Activated CD8-positive, alpha-beta T cell treated with anti-CD3 and anti-CD28 coated beads, Interleukin-2, amount 10 ng/mL, durations not matched to agents 7 days and 5 days (primary cell): ENCODE data around the gene UNC79. TPM values are rescaled to one million over a fixed set of nuclear protein-coding genes. Genes with fewer than 3 reads are reported as not detected.
"Not testable (repeated sequence)": the region's sequence is repeated elsewhere in the genome, so short reads cannot be mapped to it uniquely, and the experiment has no call there.

Experiments used
- ATAC-seq: fragments of 150-1000 bp; cut with Tn5 transposase; one replicate; pipeline ENCODE4 v1.10.0; 2021; ENCODE audit warnings: moderate library complexity
- CTCF ChIA-PET: fragments of 350-600 bp; sonication (Branson Sonifier 250); formaldehyde crosslinking; loops from one replicate; lab custom pipeline; 2021; ENCODE audit warnings: antibody characterized with exemption; lab: Charles Lee
- POLR2A ChIA-PET: fragments of 350-600 bp; sonication (Branson Sonifier 250); formaldehyde crosslinking; loops from one replicate; lab custom pipeline; 2021; ENCODE audit warnings: antibody characterized with exemption; lab: Charles Lee
- DNase-seq: peaks from one replicate; pipeline ENCODE4 v3.0.0-alpha.2; 2020
- H3K27ac Mint-ChIP-seq: one replicate; pipeline ENCODE4 v1.8.0; 2021; ENCODE audit warnings: mild to moderate bottlenecking, mixed read lengths
- H3K27me3 Mint-ChIP-seq: one replicate; pipeline ENCODE4 v1.8.0; 2021; ENCODE audit warnings: low read depth, mixed read lengths
- H3K36me3 Mint-ChIP-seq: one replicate; pipeline ENCODE4 v1.8.0; 2021; ENCODE audit warnings: low read depth, mixed read lengths
- H3K4me1 Mint-ChIP-seq: one replicate; pipeline ENCODE4 v1.8.0; 2021; ENCODE audit warnings: low read depth, mixed read lengths
- H3K4me3 Mint-ChIP-seq: one replicate; pipeline ENCODE4 v1.8.0; 2021; ENCODE audit warnings: mild to moderate bottlenecking, mixed read lengths
- H3K9me3 Mint-ChIP-seq: one replicate; pipeline ENCODE4 v1.8.0; 2022; ENCODE audit warnings: mixed read lengths; ENCODE audit not compliant: insufficient read depth
- total RNA-seq, 2 experiments: library from RNA; stranded (reverse); gene quantifications; one replicate each; pipeline ENCODE4 v1.2.3, GENCODE V29; 2021

Gene UNC79
- not detected for total RNA-seq

GRCh38 chr14:93430315-93431035 is at the start of gene UNC79:
Gene UNC79, plus strand, starts transcription at chr14:93430939. Its CDS starts 91 bp downstream, at chr14:93431030.
- DNase-seq = no peak
- ChIA-PET POLR2A (no interaction called here), CTCF (no interaction called here)
- Mint-ChIP-seq H3K4me1 (no peaks in the 10 kb centered on the region), H3K27ac (no peak within 1 kb of the TSS), H3K9me3 (peaks cover 9% of the 10 kb centered on the region), H3K36me3 (peaks cover 2% of the 10 kb centered on the region), H3K4me3 (no peak within 1 kb of the TSS), H3K27me3 (peaks cover 24% of the 10 kb centered on the region)
- ATAC-seq = no peak

- DNase-seq (no peak), ATAC-seq (no peak)
- CTCF ChIA-PET = no interaction called here
- Mint-ChIP-seq H3K27me3 (peaks cover 53% of the 10 kb centered on the region), H3K4me1 (no peaks in the 10 kb centered on the region), H3K9me3 (no peaks in the 10 kb centered on the region), H3K4me3 (no peak overlapping the region), H3K27ac (no peak overlapping the region), H3K36me3 (no peaks in the 10 kb centered on the region)
- POLR2A ChIA-PET = no interaction called here
These were observed 49.1 kb upstream of the UNC79 start for GRCh38 chr14:93381644-93382043.

GRCh38 chr14:93384256-93384655 is 46.5 kb upstream of the UNC79 start:
- H3K4me3 Mint-ChIP-seq, POLR2A ChIA-PET, CTCF ChIA-PET, H3K9me3 Mint-ChIP-seq, H3K36me3 Mint-ChIP-seq, H3K27ac Mint-ChIP-seq, H3K4me1 Mint-ChIP-seq, DNase-seq, ATAC-seq: not testable (repeated sequence)
- H3K27me3 Mint-ChIP-seq = peaks cover 51% of the 10 kb centered on the region

- no peak for ATAC-seq
- Mint-ChIP-seq H3K4me1 (no peaks in the 10 kb centered on the region), H3K27ac (no peak overlapping the region), H3K4me3 (no peak overlapping the region), H3K36me3 (no peaks in the 10 kb centered on the region), H3K9me3 (no peaks in the 10 kb centered on the region), H3K27me3 (peaks cover 19% of the 10 kb centered on the region)
- POLR2A ChIA-PET = no interaction called here
- DNase-seq = no peak
- CTCF ChIA-PET = no interaction called here
These were observed 35.5 kb upstream of the UNC79 start for GRCh38 chr14:93395231-93395630.

- Mint-ChIP-seq H3K27me3 (peaks cover 23% of the 10 kb centered on the region), H3K9me3 (no peaks in the 10 kb centered on the region), H3K4me3 (no peak overlapping the region), H3K27ac (no peak overlapping the region), H3K4me1 (no peaks in the 10 kb centered on the region), H3K36me3 (no peaks in the 10 kb centered on the region)
- ChIA-PET POLR2A (no interaction called here), CTCF (no interaction called here)
- DNase-seq (no peak), ATAC-seq (no peak)
These were observed 34.3 kb upstream of the UNC79 start for GRCh38 chr14:93396456-93396855.

GRCh38 chr14:93398491-93398890 is 32.2 kb upstream of the UNC79 start:
- no peak for DNase-seq
- ATAC-seq = no peak
- Mint-ChIP-seq H3K36me3 (no peaks in the 10 kb centered on the region), H3K9me3 (no peaks in the 10 kb centered on the region), H3K4me3 (no peak overlapping the region), H3K27ac (no peak overlapping the region), H3K4me1 (no peaks in the 10 kb centered on the region), H3K27me3 (peaks cover 21% of the 10 kb centered on the region)
- ChIA-PET POLR2A (no interaction called here), CTCF (no interaction called here)

- H3K4me3 Mint-ChIP-seq = no peak overlapping the region
- H3K4me1 Mint-ChIP-seq = no peaks in the 10 kb centered on the region
- H3K36me3 Mint-ChIP-seq = no peaks in the 10 kb centered on the region
- H3K27ac Mint-ChIP-seq = no peak overlapping the region
- peaks cover 15% of the 10 kb centered on the region for H3K27me3 Mint-ChIP-seq
- no peaks in the 10 kb centered on the region for H3K9me3 Mint-ChIP-seq
- POLR2A ChIA-PET = no interaction called here
- DNase-seq (no peak), ATAC-seq (no peak)
- CTCF ChIA-PET = no interaction called here
These were observed 27.8 kb upstream of the UNC79 start for GRCh38 chr14:93402951-93403350.

GRCh38 chr14:93410021-93410420 is 20.7 kb upstream of the UNC79 start:
- H3K4me3 Mint-ChIP-seq = no peak overlapping the region
- no peak for ATAC-seq
- H3K36me3 Mint-ChIP-seq = no peaks in the 10 kb centered on the region
- CTCF ChIA-PET = no interaction called here
- no peak for DNase-seq
- H3K27me3 Mint-ChIP-seq = no peaks in the 10 kb centered on the region
- POLR2A ChIA-PET = no interaction called here
- no peaks in the 10 kb centered on the region for H3K9me3 Mint-ChIP-seq
- H3K27ac Mint-ChIP-seq = no peak overlapping the region
- no peaks in the 10 kb centered on the region for H3K4me1 Mint-ChIP-seq

- ATAC-seq = no peak
- Mint-ChIP-seq H3K36me3 (no peaks in the 10 kb centered on the region), H3K4me1 (no peaks in the 10 kb centered on the region), H3K27me3 (no peaks in the 10 kb centered on the region), H3K27ac (no peak overlapping the region), H3K4me3 (no peak overlapping the region), H3K9me3 (no peaks in the 10 kb centered on the region)
- POLR2A ChIA-PET = no interaction called here
- CTCF ChIA-PET = no interaction called here
- no peak for DNase-seq
These were observed 19.8 kb upstream of the UNC79 start for GRCh38 chr14:93410893-93411292.

- H3K9me3 Mint-ChIP-seq, H3K27ac Mint-ChIP-seq, POLR2A ChIA-PET, H3K36me3 Mint-ChIP-seq, CTCF ChIA-PET, H3K4me3 Mint-ChIP-seq, ATAC-seq, DNase-seq, H3K4me1 Mint-ChIP-seq: not testable (repeated sequence)
- H3K27me3 Mint-ChIP-seq = peaks cover 12% of the 10 kb centered on the region
These were observed 5.6 kb upstream of the UNC79 start for GRCh38 chr14:93425136-93425535.

GRCh38 chr14:93426750-93427149 is 4.0 kb upstream of the UNC79 start:
- DNase-seq (no peak), ATAC-seq (no peak)
- H3K27me3 Mint-ChIP-seq = peaks cover 17% of the 10 kb centered on the region
- H3K4me3 Mint-ChIP-seq = no peak overlapping the region
- no peaks in the 10 kb centered on the region for H3K4me1 Mint-ChIP-seq
- ChIA-PET POLR2A (no interaction called here), CTCF (no interaction called here)
- H3K9me3 Mint-ChIP-seq = peaks cover 9% of the 10 kb centered on the region
- no peak overlapping the region for H3K27ac Mint-ChIP-seq
- H3K36me3 Mint-ChIP-seq = peaks cover 2% of the 10 kb centered on the region

GRCh38 chr14:93431036-93431670 is 414 bp downstream of the UNC79 start:
- no peaks in the 10 kb centered on the region for H3K4me1 Mint-ChIP-seq
- no peak overlapping the region for H3K27ac Mint-ChIP-seq
- H3K4me3 Mint-ChIP-seq = no peak overlapping the region
- peaks cover 7% of the 10 kb centered on the region for H3K9me3 Mint-ChIP-seq
- DNase-seq (no peak), ATAC-seq (no peak)
- peaks cover 26% of the 10 kb centered on the region for H3K27me3 Mint-ChIP-seq
- ChIA-PET POLR2A (no interaction called here), CTCF (no interaction called here)
- peaks cover 2% of the 10 kb centered on the region for H3K36me3 Mint-ChIP-seq
